Suprapubic skin (tissue), 3 donors: ENCODE measurements around the gene DSN1.

ENCODE experiments used
- EP300 ChIP-seq: sonication (generic); formaldehyde crosslinking; IDR thresholded peaks from one replicate; pipeline ENCODE4 v1.6.1; 2017; ENCODE audit warnings: antibody characterized with exemption
- TF ChIP-seq, protein P1 (sequence below), 2 donors: fragments of 200-600 bp in 1 of 2; fragments of 450-650 bp in 1 of 2; sonication (generic) in 1 of 2; IDR thresholded peaks; one replicate each; pipeline ENCODE4 v1.5.1; 2016 to 2019; ENCODE audit warnings: antibody characterized with exemption in 2 of 2, mild to moderate bottlenecking in 1 of 2, moderate library complexity in 1 of 2

DNA sequence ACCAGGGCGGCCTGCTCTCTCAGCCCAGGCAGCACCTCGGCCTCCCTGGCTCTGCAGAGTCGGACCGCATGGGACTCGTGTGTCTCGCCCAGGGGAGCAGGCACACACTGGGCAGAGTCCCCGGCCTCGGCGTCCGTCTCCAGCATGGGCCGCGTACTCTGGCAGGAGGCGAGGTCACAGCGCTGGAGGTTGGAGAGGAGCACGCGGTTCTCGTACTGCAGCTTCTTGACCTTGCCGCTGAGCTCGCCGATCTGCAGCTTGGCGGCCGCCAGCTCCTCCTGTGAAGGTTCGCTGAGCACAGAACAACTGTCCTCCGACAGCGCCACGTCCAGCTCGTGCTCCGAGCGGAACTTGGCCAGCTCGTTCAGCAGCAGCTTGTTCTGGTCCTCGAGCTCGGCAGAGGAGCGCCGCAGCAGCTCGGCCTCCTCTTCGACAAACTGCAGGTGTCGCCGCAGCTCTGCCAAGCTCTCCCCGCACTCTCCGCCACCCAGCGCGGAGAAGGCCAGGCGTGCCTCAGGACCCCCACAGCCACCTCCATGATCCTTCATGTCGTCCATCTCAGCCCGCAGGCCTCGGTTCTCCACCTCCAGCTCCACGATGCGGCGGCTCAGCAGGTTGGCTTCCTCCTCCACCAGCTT is 42.0 kb upstream of the DSN1 start:
- TF ChIP-seq, protein P1, sequence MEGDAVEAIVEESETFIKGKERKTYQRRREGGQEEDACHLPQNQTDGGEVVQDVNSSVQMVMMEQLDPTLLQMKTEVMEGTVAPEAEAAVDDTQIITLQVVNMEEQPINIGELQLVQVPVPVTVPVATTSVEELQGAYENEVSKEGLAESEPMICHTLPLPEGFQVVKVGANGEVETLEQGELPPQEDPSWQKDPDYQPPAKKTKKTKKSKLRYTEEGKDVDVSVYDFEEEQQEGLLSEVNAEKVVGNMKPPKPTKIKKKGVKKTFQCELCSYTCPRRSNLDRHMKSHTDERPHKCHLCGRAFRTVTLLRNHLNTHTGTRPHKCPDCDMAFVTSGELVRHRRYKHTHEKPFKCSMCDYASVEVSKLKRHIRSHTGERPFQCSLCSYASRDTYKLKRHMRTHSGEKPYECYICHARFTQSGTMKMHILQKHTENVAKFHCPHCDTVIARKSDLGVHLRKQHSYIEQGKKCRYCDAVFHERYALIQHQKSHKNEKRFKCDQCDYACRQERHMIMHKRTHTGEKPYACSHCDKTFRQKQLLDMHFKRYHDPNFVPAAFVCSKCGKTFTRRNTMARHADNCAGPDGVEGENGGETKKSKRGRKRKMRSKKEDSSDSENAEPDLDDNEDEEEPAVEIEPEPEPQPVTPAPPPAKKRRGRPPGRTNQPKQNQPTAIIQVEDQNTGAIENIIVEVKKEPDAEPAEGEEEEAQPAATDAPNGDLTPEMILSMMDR (IDR thresholded peaks at IDR 0.05) = no peak
- no peak for TF ChIP-seq EP300
